NCI-H146 (cell line): ENCODE data around the gene OCA2.
"Not testable (repeated sequence)": the region's sequence is repeated elsewhere in the genome, so short reads cannot be mapped to it uniquely, and the experiment has no call there.

Source experiments
- DNase-seq: peaks from one replicate; lab custom pipeline; 2025; lab: John Stamatoyannopoulos, UW

The OCA2 gene

GRCh38 chr15:28023422-28023821, 75.7 kb downstream of the OCA2 start:
- no peak for DNase-seq

- no peak for DNase-seq
Observed at GRCh38 chr15:28022961-28023360, 76.2 kb downstream of the OCA2 start.

GRCh38 chr15:28022181-28022580, 76.9 kb downstream of the OCA2 start:
- no peak for DNase-seq

GRCh38 chr15:28021281-28022039, 77.7 kb downstream of the OCA2 start:
- peak; percentile 71 for DNase-seq

- DNase-seq, result no peak
Observed at GRCh38 chr15:28020644-28021043, 78.5 kb downstream of the OCA2 start.

GRCh38 chr15:28019594-28020309, 79.4 kb downstream of the OCA2 start:
- DNase-seq, result no peak

DNA sequence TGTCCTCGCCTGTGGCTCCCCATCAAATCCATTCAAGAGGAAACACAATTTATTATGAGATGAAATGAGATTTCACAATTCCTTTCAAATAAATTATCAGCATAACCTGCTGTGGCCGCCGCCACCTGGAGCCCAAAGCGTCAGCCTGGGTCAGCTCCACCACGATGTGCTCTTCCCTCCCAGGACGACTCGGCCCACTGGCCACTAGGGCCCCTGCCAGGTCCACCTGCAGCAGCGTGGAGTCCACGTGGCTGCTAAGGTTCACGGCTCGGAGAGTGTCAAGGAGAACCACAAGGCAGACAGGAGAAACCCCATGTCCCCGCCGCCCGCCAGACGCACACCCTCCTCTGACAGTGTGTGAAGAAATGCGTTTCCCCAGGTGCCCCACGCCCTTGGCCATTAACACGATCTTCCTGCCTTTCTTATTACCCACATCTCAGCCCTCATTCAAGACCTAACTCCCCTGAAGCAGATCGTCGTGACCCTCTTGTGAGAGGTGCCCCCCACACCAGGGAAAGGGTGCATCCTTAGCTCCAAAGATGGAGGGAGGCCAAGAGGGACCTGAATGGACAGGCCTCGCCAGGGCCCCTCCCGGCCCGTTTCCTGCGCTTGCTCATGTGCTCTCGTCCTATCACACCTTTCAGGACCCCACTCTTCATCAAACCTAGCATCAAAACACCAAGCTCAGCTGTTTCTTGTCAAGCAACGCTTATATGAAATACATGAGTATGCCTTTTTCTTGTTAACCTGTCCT, 80.6 kb downstream of the OCA2 start:
- no peak for DNase-seq

- DNase-seq, result no peak
Observed at GRCh38 chr15:28017423-28017924, 81.6 kb downstream of the OCA2 start.

DNA sequence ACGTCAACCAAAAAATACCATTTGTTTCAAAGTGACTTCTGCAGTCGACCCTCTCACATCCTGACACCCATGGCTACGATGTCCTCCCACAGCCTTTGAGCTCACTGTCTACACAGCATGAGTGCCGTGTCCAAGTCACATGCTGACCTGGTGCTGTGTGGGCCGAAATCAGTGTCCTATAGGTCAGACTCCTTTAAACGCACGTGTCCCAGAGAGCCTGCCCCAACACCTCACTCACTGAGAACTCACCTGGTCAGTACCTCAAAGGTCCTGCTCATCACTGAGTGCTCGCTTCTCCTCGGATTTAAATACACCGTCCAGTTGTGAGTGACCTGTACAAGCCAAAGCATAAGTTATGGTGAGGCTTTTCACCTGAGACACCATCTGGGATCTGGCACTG, 83.3 kb downstream of the OCA2 start:
- no peak for DNase-seq

DNA sequence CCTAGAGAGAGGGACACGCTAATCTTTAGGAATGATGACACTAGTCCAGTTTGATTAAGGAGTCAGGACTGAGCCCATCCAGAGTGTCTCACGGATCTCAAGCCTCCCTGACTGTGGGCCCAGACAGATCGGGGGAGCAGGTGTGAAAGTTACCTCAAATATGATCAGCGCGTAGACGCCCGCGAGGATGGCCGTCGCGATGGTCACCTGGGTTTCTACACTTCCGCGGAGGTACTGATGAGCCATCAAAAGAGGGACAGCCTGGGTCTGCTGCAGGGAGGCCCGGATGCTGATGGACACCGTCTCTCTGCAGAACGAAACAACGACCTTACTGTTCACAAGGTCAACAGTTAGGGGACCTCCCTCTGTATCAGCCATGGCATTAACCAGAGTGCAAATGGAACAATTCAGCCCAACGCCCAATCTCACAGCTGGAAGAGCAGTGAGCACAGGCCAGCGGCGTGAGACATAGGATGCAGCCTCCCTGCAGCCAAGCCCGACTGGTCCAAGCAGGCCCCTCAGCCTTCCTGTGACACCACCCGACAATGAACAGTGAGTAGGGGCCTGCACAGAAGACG, 84.4 kb downstream of the OCA2 start:
- no peak for DNase-seq

GRCh38 chr15:28013976-28014375, 85.1 kb downstream of the OCA2 start:
- no peak for DNase-seq

DNA sequence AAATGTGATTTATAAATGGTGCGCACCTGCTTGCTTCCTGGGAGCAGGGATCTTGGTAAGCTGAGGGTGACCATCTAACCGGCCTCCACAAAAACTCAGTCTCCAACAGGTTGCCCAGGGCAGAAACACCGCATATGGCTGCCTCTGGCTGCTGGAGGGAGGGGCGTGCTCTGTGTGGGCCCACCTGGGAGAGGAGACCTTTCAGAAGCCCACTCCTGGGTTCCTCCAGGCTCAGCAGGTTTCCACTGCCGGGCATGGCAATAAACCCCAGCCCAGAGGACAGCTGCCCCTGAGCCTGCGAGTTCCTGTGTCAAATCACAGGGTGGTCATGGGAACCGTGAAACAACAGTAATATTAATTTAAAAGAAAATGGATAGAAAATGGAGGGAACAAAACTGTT, 85.6 kb downstream of the OCA2 start:
- DNase-seq, result no peak

DNA sequence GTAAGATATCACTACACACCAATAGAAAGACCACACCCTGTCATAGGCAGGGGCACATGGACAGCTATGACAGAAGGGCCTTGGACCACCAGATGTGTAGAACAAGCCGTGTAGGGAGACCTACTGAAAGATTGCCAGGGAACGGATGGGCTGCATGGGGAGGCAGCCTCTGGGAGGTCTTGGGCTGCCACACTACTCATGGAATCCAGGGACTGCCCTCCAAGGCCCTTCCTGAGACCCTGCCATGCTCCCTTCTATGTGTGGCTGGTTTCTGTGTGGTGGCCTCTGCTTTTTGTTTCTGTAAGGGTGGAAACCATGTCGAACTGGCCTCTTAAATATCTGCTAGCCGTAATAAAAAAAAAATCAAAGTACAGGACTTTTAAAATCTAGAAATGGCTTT, 86.9 kb downstream of the OCA2 start:
- no peak for DNase-seq

- DNase-seq, result not testable (repeated sequence)
Observed at GRCh38 chr15:28008175-28008574, 90.9 kb downstream of the OCA2 start.

GRCh38 chr15:28006116-28006905, 92.8 kb downstream of the OCA2 start:
- DNase-seq, result no peak

DNA sequence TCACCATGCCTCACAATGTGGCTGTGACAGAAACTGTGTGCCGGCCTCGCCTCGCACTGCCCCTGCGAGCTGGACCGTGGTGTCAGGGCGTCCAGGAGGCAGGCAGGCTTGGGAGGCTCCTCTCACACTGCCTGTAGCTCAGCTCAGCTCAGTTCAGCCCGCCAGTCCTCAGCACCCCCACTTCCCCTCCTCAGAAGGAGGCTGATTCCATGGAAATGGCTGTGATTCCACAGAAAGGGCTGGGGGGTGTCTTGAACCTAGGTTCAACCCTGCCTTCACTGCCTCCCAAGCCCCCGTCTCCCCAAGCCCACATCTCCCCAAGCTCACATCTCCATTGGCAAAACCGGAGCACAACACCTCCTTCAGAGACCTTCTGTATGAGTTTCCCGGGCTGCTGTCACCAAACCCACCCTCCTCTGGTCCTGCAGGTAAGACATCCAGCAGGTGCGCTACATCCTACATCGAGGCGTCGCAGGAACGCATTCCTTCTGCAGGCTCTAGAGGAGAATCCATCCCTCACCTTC, 94.0 kb downstream of the OCA2 start:
- no peak for DNase-seq

- DNase-seq, result no peak
Observed at GRCh38 chr15:28004143-28005003, 94.7 kb downstream of the OCA2 start.

DNA sequence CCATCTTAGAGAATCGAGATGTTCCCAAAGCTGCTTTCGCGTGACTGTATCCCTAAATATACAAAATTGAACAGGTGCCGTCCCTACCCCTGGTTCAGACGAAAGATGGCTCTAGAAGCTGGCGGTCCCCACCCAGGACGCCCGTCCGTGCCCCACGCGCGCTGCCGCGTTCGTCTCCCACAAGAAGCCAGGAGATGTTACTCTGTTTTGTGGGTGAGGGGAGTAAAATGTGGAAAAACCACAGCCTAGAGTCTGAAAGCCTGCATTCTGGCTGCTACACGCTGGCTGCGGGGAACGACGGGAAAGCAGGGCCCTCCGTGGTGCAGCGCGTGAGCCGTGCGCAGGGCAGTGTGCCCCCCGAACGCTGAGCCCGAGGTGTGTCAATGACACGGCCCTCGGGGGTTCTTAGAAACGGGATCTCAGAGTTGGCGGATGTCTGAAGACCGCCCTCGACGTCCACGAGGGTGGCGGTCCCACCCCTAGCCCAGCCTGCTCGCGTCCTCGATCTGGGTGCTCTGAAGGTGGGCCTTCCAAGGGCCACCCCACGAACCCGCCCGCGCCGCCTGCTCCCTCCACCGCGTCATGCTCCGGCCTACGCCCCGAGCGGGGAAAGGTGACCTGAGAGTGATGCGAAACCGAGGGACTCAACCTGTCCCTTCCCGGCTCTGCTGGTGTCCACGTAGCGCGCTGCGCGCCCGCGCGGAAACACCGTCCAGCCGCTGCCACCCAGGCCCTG, 95.6 kb downstream of the OCA2 start:
- no peak for DNase-seq

GRCh38 chr15:28002867-28003266, 96.2 kb downstream of the OCA2 start:
- no peak for DNase-seq
